ENCODE measurements around the gene ZKSCAN3. TPM values are rescaled to one million over a fixed set of nuclear protein-coding genes. Genes with fewer than 3 reads are reported as not detected.

The ZKSCAN3 gene
- total and polyA plus RNA-seq, 7 experiments from 2014 or later, result 3.0 to 13.2 (median 4.8) TPM

- no peak overlapping the region for H3K27ac ChIP-seq (ENCODE audit: low read depth, low read length)
- H3K36me3 Mint-ChIP-seq, result peaks cover 0 to 11% (median 5%) of the 10 kb centered on the region in 5 donors
- CTCF ChIA-PET, result no interaction called here
These were observed 22.1 kb downstream of the ZKSCAN3 start for GRCh38 chr6:28371706-28372451.

GRCh38 chr6:28373925-28374324 is 24.2 kb downstream of the ZKSCAN3 start:
- ATAC-seq (no peak), DNase-seq (no peak)
- CTCF ChIA-PET, result no interaction called here
- Histone ChIP-seq H3K27ac (ENCODE audit: low read depth, low read length) (no peak overlapping the region), H3K4me1 (ENCODE audit: control insufficient read depth in 2 of 2, insufficient read depth in 2 of 2, low read length in 2 of 2) (no peaks in the 10 kb centered on the region), H3K9me3 (ENCODE audit: control insufficient read depth in 2 of 3, low read length in 3 of 3) (no peaks in the 10 kb centered on the region), H3K4me3 (ENCODE audit: low read length) (no peak overlapping the region), H3K27me3 (ENCODE audit: control insufficient read depth in 2 of 2, insufficient read depth in 2 of 2, low read length in 2 of 2) (no peaks in the 10 kb centered on the region), H3K36me3 (ENCODE audit: control insufficient read depth in 2 of 3, insufficient read depth in 3 of 3, low read length in 3 of 3) (no peaks in the 10 kb centered on the region)
- intact Hi-C loops (cut with micrococcal nuclease), result no loop called here
- no peak overlapping the region for H3K4me3 Mint-ChIP-seq
- POLR2A ChIA-PET, result no interaction called here
- H3K36me3 Mint-ChIP-seq, result peaks cover 0 to 20% (median 17%) of the 10 kb centered on the region in 5 donors
- peaks cover 0 to 6% (median 0%) of the 10 kb centered on the region in 11 donors for H3K9me3 Mint-ChIP-seq
- H3K27me3 Mint-ChIP-seq, result no peaks in the 10 kb centered on the region
- peaks cover 0 to 3% (median 0%) of the 10 kb centered on the region in 7 donors for H3K4me1 Mint-ChIP-seq
- no peak overlapping the region for H3K27ac Mint-ChIP-seq

More at GRCh38 chr6:28371706-28372451, 22.1 kb downstream of the ZKSCAN3 start:
- peaks cover 0 to 3% (median 0%) of the 10 kb centered on the region in 7 donors for H3K4me1 Mint-ChIP-seq
- no peak overlapping the region for H3K4me3 ChIP-seq (ENCODE audit: low read length)
- DNase-seq (no peak), ATAC-seq (no peak)
- H3K36me3 ChIP-seq (ENCODE audit: control insufficient read depth in 2 of 3, insufficient read depth in 3 of 3, low read length in 3 of 3), result no peaks in the 10 kb centered on the region
- no peaks in the 10 kb centered on the region for H3K9me3 ChIP-seq (ENCODE audit: control insufficient read depth in 2 of 3, low read length in 3 of 3)
- POLR2A ChIA-PET, result interaction anchor here (1.3 kb wide), 1 partner anchor 16 kb away, joined by 3 read pairs; no protein-coding TSS in a partner anchor
- no peak overlapping the region for H3K4me3 Mint-ChIP-seq
- H3K27ac Mint-ChIP-seq, result no peak overlapping the region
- no peaks in the 10 kb centered on the region for H3K27me3 Mint-ChIP-seq
- intact Hi-C loops (cut with micrococcal nuclease), result no loop called here
- no peaks in the 10 kb centered on the region for H3K4me1 ChIP-seq (ENCODE audit: control insufficient read depth in 2 of 2, insufficient read depth in 2 of 2, low read length in 2 of 2)
- H3K27me3 ChIP-seq (ENCODE audit: control insufficient read depth in 2 of 2, insufficient read depth in 2 of 2, low read length in 2 of 2), result no peaks in the 10 kb centered on the region
- H3K9me3 Mint-ChIP-seq, result no peaks in the 10 kb centered on the region

GRCh38 chr6:28377879-28378278 is 28.1 kb downstream of the ZKSCAN3 start:
- Histone ChIP-seq H3K9me3 (ENCODE audit: control insufficient read depth in 2 of 3, low read length in 3 of 3) (no peaks in the 10 kb centered on the region), H3K4me3 (ENCODE audit: low read length) (no peak overlapping the region), H3K27me3 (ENCODE audit: control insufficient read depth in 2 of 2, insufficient read depth in 2 of 2, low read length in 2 of 2) (no peaks in the 10 kb centered on the region), H3K27ac (ENCODE audit: low read depth, low read length) (no peak overlapping the region), H3K4me1 (ENCODE audit: control insufficient read depth in 2 of 2, insufficient read depth in 2 of 2, low read length in 2 of 2) (no peaks in the 10 kb centered on the region), H3K36me3 (ENCODE audit: control insufficient read depth in 2 of 3, insufficient read depth in 3 of 3, low read length in 3 of 3) (peaks cover 0 to 13% (median 5%) of the 10 kb centered on the region in 3 experiments)
- Mint-ChIP-seq H3K27ac (no peak overlapping the region), H3K27me3 (no peaks in the 10 kb centered on the region), H3K36me3 (peaks cover 20 to 53% (median 48%) of the 10 kb centered on the region in 5 donors), H3K4me1 (peaks cover 7 to 20% (median 10%) of the 10 kb centered on the region in 7 donors), H3K9me3 (peaks cover 0 to 14% (median 0%) of the 10 kb centered on the region in 11 donors), H3K4me3 (no peak overlapping the region)
- ChIA-PET POLR2A (interaction anchor here (0.7 kb wide), 1 partner anchor 19 kb away, joined by 3 read pairs; no protein-coding TSS in a partner anchor), CTCF (no interaction called here)
- intact Hi-C loops (cut with micrococcal nuclease), result no loop called here
- DNase-seq, result no peak
- ATAC-seq, result no peak

GRCh38 chr6:28378644-28379043 is 28.9 kb downstream of the ZKSCAN3 start:
- Histone ChIP-seq H3K27ac (ENCODE audit: low read depth, low read length) (no peak overlapping the region), H3K4me3 (ENCODE audit: low read length) (no peak overlapping the region), H3K27me3 (ENCODE audit: control insufficient read depth in 2 of 2, insufficient read depth in 2 of 2, low read length in 2 of 2) (no peaks in the 10 kb centered on the region), H3K36me3 (ENCODE audit: control insufficient read depth in 2 of 3, insufficient read depth in 3 of 3, low read length in 3 of 3) (peaks cover 0 to 13% (median 5%) of the 10 kb centered on the region in 3 experiments), H3K9me3 (ENCODE audit: control insufficient read depth in 2 of 3, low read length in 3 of 3) (no peaks in the 10 kb centered on the region), H3K4me1 (ENCODE audit: control insufficient read depth in 2 of 2, insufficient read depth in 2 of 2, low read length in 2 of 2) (no peaks in the 10 kb centered on the region)
- ChIA-PET CTCF (no interaction called here), POLR2A (no interaction called here)
- ATAC-seq (no peak), DNase-seq (no peak)
- intact Hi-C loops (cut with micrococcal nuclease), result no loop called here
- H3K36me3 Mint-ChIP-seq, result peaks cover 20 to 57% (median 52%) of the 10 kb centered on the region in 5 donors
- H3K4me1 Mint-ChIP-seq, result peaks cover 13 to 28% (median 18%) of the 10 kb centered on the region in 7 donors
- H3K27me3 Mint-ChIP-seq, result no peaks in the 10 kb centered on the region
- H3K4me3 Mint-ChIP-seq, result no peak overlapping the region
- H3K9me3 Mint-ChIP-seq, result peaks cover 0 to 14% (median 0%) of the 10 kb centered on the region in 11 donors
- H3K27ac Mint-ChIP-seq, result no peak overlapping the region

GRCh38 chr6:28380381-28380780 is 30.6 kb downstream of the ZKSCAN3 start:
- ATAC-seq, result no peak
- POLR2A ChIA-PET, result no interaction called here
- peaks cover 20 to 66% (median 60%) of the 10 kb centered on the region in 5 donors for H3K36me3 Mint-ChIP-seq

GRCh38 chr6:28383235-28384142 is 33.7 kb downstream of the ZKSCAN3 start:
- Histone ChIP-seq H3K27ac (ENCODE audit: low read depth, low read length) (no peak overlapping the region), H3K4me3 (ENCODE audit: low read length) (peak overlapping the region; percentile 22), H3K27me3 (ENCODE audit: control insufficient read depth in 2 of 2, insufficient read depth in 2 of 2, low read length in 2 of 2) (no peaks in the 10 kb centered on the region), H3K36me3 (ENCODE audit: control insufficient read depth in 2 of 3, insufficient read depth in 3 of 3, low read length in 3 of 3) (peaks cover 0 to 25% (median 5%) of the 10 kb centered on the region in 3 experiments), H3K9me3 (ENCODE audit: control insufficient read depth in 2 of 3, low read length in 3 of 3) (no peaks in the 10 kb centered on the region), H3K4me1 (ENCODE audit: control insufficient read depth in 2 of 2, insufficient read depth in 2 of 2, low read length in 2 of 2) (no peaks in the 10 kb centered on the region)
- intact Hi-C loops (cut with micrococcal nuclease), result loop anchor here in 1 of 2 donors (2.0 kb wide), 1 partner anchor 15 kb away; the partner anchor contains the start of gene ZSCAN12
- Mint-ChIP-seq H3K4me1 (peaks cover 15 to 54% (median 34%) of the 10 kb centered on the region in 7 donors), H3K27me3 (no peaks in the 10 kb centered on the region), H3K36me3 (peaks cover 23 to 72% (median 69%) of the 10 kb centered on the region in 5 donors), H3K4me3 (peak overlapping the region; percentile 76 to 86 (median 82)), H3K27ac (peak overlapping the region in 7 of 9 donors; percentile 24 to 83 (median 40)), H3K9me3 (peaks cover 0 to 9% (median 0%) of the 10 kb centered on the region in 11 donors)
- ChIA-PET POLR2A (interaction anchor here (0.8 kb wide), 1 partner anchor 574 kb away, joined by 3 read pairs; a partner anchor contains a TSS), CTCF (no interaction called here)
- peak; percentile 92 for ATAC-seq
- DNase-seq, result peak in 8 of 9 donors; percentile 7 to 45 (median 24)

More at GRCh38 chr6:28380381-28380780, 30.6 kb downstream of the ZKSCAN3 start:
- intact Hi-C loops (cut with micrococcal nuclease), result no loop called here
- CTCF ChIA-PET, result no interaction called here
- no peak overlapping the region for H3K27ac Mint-ChIP-seq
- Histone ChIP-seq H3K4me3 (ENCODE audit: low read length) (no peak overlapping the region), H3K27me3 (ENCODE audit: control insufficient read depth in 2 of 2, insufficient read depth in 2 of 2, low read length in 2 of 2) (no peaks in the 10 kb centered on the region), H3K4me1 (ENCODE audit: control insufficient read depth in 2 of 2, insufficient read depth in 2 of 2, low read length in 2 of 2) (no peaks in the 10 kb centered on the region), H3K9me3 (ENCODE audit: control insufficient read depth in 2 of 3, low read length in 3 of 3) (no peaks in the 10 kb centered on the region), H3K36me3 (ENCODE audit: control insufficient read depth in 2 of 3, insufficient read depth in 3 of 3, low read length in 3 of 3) (peaks cover 0 to 16% (median 5%) of the 10 kb centered on the region in 3 experiments), H3K27ac (ENCODE audit: low read depth, low read length) (no peak overlapping the region)
- H3K9me3 Mint-ChIP-seq, result peaks cover 0 to 14% (median 0%) of the 10 kb centered on the region in 11 donors
- H3K4me3 Mint-ChIP-seq, result no peak overlapping the region
- no peaks in the 10 kb centered on the region for H3K27me3 Mint-ChIP-seq
- DNase-seq, result no peak
- H3K4me1 Mint-ChIP-seq, result peaks cover 13 to 33% (median 28%) of the 10 kb centered on the region in 7 donors

All from naive thymus-derived CD4-positive, alpha-beta T cell (primary cell).